Esophagus muscularis mucosa (tissue), 4 donors: ENCODE measurements around the gene MADD. TPM values are rescaled to one million over a fixed set of nuclear protein-coding genes. Genes with fewer than 3 reads are reported as not detected.
A peak's percentile ranks its signal among the peaks of the same experiment; 100 is the strongest.

ENCODE experiments used
- DNase-seq: peaks from one replicate; pipeline ENCODE4 v3.0.0-alpha.2; 2017; ENCODE audit errors: extremely low spot score
- H3K27ac ChIP-seq, 4 donors: fragments of 200-600 bp; sonication (generic); replicated peaks in 1 of 4; 1 replicate in 3 of 4; 2 replicates in 1 of 4; pipeline ENCODE4 v1.5.1; 2016 to 2019; ENCODE audit warnings: mild to moderate bottlenecking in 1 of 4
- H3K27me3 ChIP-seq, 4 donors: fragments of 200-600 bp; sonication (generic); one replicate each; pipeline versions ENCODE4 v1.5.1 to v1.6.0; 2016 to 2019
- H3K36me3 ChIP-seq, 4 donors: fragments of 200-600 bp; sonication (generic); one replicate each; pipeline ENCODE4 v1.5.1; 2016 to 2019
- H3K4me1 ChIP-seq, 4 donors: fragments of 200-600 bp; sonication (generic); one replicate each; pipeline ENCODE4 v1.5.1; 2016 to 2019
- H3K4me3 ChIP-seq, 4 donors: fragments of 200-600 bp; sonication (generic); 1 replicate in 2 of 4; 2 replicates in 2 of 4; pipeline ENCODE4 v1.5.1; 2016 to 2019; ENCODE audit warnings: mild to moderate bottlenecking in 4 of 4, moderate library complexity in 1 of 4
- H3K9me3 ChIP-seq, 4 donors: fragments of 200-600 bp; sonication (generic); 1 replicate in 3 of 4; 2 replicates in 1 of 4; pipeline ENCODE4 v1.5.1; 2016 to 2019
- CTCF ChIP-seq, 3 experiments: fragments of 200-600 bp in 2 of 3; fragments of 450-650 bp in 1 of 3; sonication (generic) in 2 of 3; IDR thresholded peaks; one replicate each; pipeline ENCODE4 v1.5.1; 2017 to 2019; ENCODE audit warnings: antibody characterized with exemption in 3 of 3, mild to moderate bottlenecking in 2 of 3, moderate library complexity in 1 of 3
- EP300 ChIP-seq: sonication (generic); formaldehyde crosslinking; IDR thresholded peaks from one replicate; pipeline ENCODE4 v1.6.1; 2017; ENCODE audit warnings: antibody characterized with exemption
- POLR2A ChIP-seq: fragments of 450-650 bp; IDR thresholded peaks from one replicate; pipeline ENCODE4 v1.6.1; 2017; ENCODE audit warnings: antibody characterized with exemption, moderate library complexity, mild to moderate bottlenecking, low read depth
- POLR2AphosphoS5 ChIP-seq, 2 donors: sonication (generic); formaldehyde crosslinking; IDR thresholded peaks; one replicate each; pipeline ENCODE4 v1.6.1; 2017; ENCODE audit warnings: antibody characterized with exemption in 2 of 2
- WGBS: methylation state at CpG from one replicate; pipeline ENCODE4 v1.1.5; 2018; 5-methylcytosine and 5-hydroxymethylcytosine counted together
- intact Hi-C: fragments of 100-400 bp; cut with DNase I; formaldehyde crosslinking; loops from one replicate; pipeline ENCODE4 v1.15.1; 2023
- total RNA-seq, 4 donors: library from RNA; depleted of rRNA; stranded (reverse); fragments of >200 nt; gene quantifications; one replicate each; pipeline versions ENCODE4 v1.1.0 to v1.2.1, GENCODE V29; 2016

The MADD gene
- total RNA-seq, 4 donors from 2014 or later = 27.8 to 35.4 (median 32.7) TPM

GRCh38 chr11:47299078-47299477 is 29.1 kb downstream of the MADD start:
- no peak for DNase-seq
- Histone ChIP-seq H3K4me1 (no peaks in the 10 kb centered on the region), H3K27me3 (no peaks in the 10 kb centered on the region), H3K9me3 (peaks cover 0 to 28% (median 15%) of the 10 kb centered on the region in 4 donors), H3K4me3 (no peak overlapping the region), H3K36me3 (peaks cover 84 to 100% (median 94%) of the 10 kb centered on the region in 4 donors), H3K27ac (no peak overlapping the region)
- WGBS = 97% methylated on average over 3 of the region's 3 CpGs
- no peak for TF ChIP-seq EP300
- TF ChIP-seq POLR2AphosphoS5 (IDR thresholded peaks at IDR 0.05) = no peak
- no peak for TF ChIP-seq CTCF (IDR thresholded peaks at IDR 0.05)
- TF ChIP-seq POLR2A = no peak
- intact Hi-C loops = no loop called here

GRCh38 chr11:47302853-47303252 is 32.9 kb downstream of the MADD start:
- H3K36me3 ChIP-seq = peaks cover 78 to 100% (median 96%) of the 10 kb centered on the region in 4 donors
- peaks cover 0 to 28% (median 15%) of the 10 kb centered on the region in 4 donors for H3K9me3 ChIP-seq
- intact Hi-C loops = no loop called here
- DNase-seq = no peak
- H3K4me3 ChIP-seq = no peak overlapping the region
- no peak for TF ChIP-seq EP300
- no peak for TF ChIP-seq POLR2AphosphoS5 (IDR thresholded peaks at IDR 0.05)
- TF ChIP-seq CTCF (IDR thresholded peaks at IDR 0.05) = no peak
- H3K4me1 ChIP-seq = peaks cover 0 to 15% (median 1%) of the 10 kb centered on the region in 4 donors
- 100% methylated on average over 1 of the region's 1 CpG for WGBS
- H3K27me3 ChIP-seq = no peaks in the 10 kb centered on the region
- H3K27ac ChIP-seq = no peak overlapping the region

DNA sequence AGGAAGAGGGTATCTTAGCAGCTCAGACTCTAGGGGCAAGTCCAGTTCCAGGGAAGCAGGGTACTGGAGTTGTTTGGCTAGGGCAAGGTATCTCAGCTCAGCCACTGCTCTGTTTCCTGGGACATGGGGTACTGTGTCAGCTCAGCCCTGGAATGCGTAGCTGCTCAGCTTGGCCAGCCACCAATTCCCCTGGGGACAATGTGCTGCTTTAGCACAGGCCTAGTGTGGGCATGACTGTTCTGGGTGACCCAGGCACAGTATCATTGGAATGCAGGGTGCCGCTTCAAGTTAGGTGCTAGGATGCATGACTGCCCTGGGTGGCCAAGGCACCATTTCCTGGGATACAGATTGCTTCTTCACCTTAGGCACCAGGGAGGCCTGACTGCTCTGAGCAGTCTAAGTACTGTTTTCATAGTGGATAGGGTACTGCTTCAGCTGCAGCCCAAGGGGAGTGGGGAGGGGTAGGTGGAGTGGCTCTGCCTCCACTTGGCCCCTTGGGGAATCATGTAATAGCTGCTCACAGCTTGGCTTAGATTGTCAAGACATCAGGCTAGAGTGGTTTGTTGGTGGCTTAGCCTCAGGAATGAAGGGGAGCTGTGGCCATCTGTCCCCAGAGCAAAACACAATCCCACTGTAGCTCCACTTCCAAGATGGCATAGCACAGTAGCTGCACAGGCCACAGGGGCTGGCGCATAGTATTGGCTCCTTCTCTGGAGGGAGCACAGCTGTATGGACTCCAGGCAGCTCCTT is 36.0 kb downstream of the MADD start:
- DNase-seq = no peak
- H3K9me3 ChIP-seq = peaks cover 0 to 19% (median 4%) of the 10 kb centered on the region in 4 donors
- no peak for TF ChIP-seq EP300
- TF ChIP-seq CTCF (IDR thresholded peaks at IDR 0.05) = no peak
- TF ChIP-seq POLR2AphosphoS5 (IDR thresholded peaks at IDR 0.05) = no peak
- TF ChIP-seq POLR2A = no peak
- H3K27me3 ChIP-seq = no peaks in the 10 kb centered on the region
- intact Hi-C loops = no loop called here
- no peak overlapping the region for H3K4me3 ChIP-seq
- H3K4me1 ChIP-seq = peaks cover 0 to 15% (median 1%) of the 10 kb centered on the region in 4 donors
- peaks cover 82 to 100% (median 98%) of the 10 kb centered on the region in 4 donors for H3K36me3 ChIP-seq
- WGBS = 100% methylated on average over 2 of the region's 3 CpGs
- peak overlapping the region in 1 of 4 donors; percentile 12 for H3K27ac ChIP-seq

DNA sequence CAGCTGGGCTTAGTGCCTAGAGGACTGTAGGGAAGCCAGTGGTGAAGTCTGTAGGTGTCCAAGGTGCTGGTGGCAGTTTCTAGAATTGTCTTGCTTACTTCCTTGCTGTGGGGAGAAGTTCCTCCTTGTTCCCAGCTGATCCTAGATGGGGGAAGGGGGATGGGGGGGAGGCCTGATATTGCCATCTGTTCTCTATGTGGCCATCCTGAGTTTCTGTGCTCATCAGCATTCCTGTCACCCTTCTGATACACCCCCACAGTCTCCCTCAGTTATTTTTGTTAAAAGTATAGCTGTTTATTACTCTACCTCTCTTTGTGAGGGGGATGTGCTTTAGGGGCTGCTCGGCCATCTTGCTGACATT is 36.5 kb downstream of the MADD start:
- TF ChIP-seq CTCF (IDR thresholded peaks at IDR 0.05) (no peak), POLR2A (no peak), POLR2AphosphoS5 (IDR thresholded peaks at IDR 0.05) (no peak), EP300 (no peak)
- Histone ChIP-seq H3K36me3 (peaks cover 86 to 100% (median 98%) of the 10 kb centered on the region in 4 donors), H3K4me1 (peaks cover 0 to 15% (median 1%) of the 10 kb centered on the region in 4 donors), H3K27me3 (no peaks in the 10 kb centered on the region), H3K4me3 (no peak overlapping the region), H3K9me3 (peaks cover 0 to 19% (median 4%) of the 10 kb centered on the region in 4 donors), H3K27ac (no peak overlapping the region)
- intact Hi-C loops = no loop called here
- WGBS = 42% methylated on average over 1 of the region's 1 CpG
- no peak for DNase-seq
